Heart right ventricle (tissue), 16 donors: ENCODE measurements around the gene DOCK1. TPM values are rescaled to one million over a fixed set of nuclear protein-coding genes. Genes with fewer than 3 reads are reported as not detected.

Experiments
- ATAC-seq, 8 donors: fragments of 200-7000 bp; cut with Tn5 transposase; one replicate each; pipeline ENCODE4 v1.9.1; 2020; ENCODE audit warnings: mild to moderate bottlenecking in 8 of 8, moderate library complexity in 8 of 8, moderate number of reproducible peaks in 1 of 8
- DNase-seq, 2 donors: peaks; one replicate each; pipeline ENCODE4 v3.0.0-alpha.2; 2020
- H3K27ac ChIP-seq, 10 donors: fragments of 200-600 bp; sonication (generic) in 2 of 10; one replicate each; pipeline versions ENCODE4 v1.5.0 to v1.8.0; 2020 to 2022; ENCODE audit warnings: mild to moderate bottlenecking in 3 of 10
- H3K27me3 ChIP-seq, 7 donors: fragments of 200-600 bp; one replicate each; pipeline ENCODE4 v1.8.0; 2021 to 2022; ENCODE audit warnings: mild to moderate bottlenecking in 2 of 7
- H3K36me3 ChIP-seq, 9 donors: fragments of 200-600 bp; sonication (generic) in 1 of 9; one replicate each; pipeline versions ENCODE4 v1.5.0 to v1.8.0; 2020 to 2022; ENCODE audit warnings: mild to moderate bottlenecking in 2 of 9
- H3K4me1 ChIP-seq, 9 donors: fragments of 200-600 bp; sonication (generic) in 1 of 9; one replicate each; pipeline versions ENCODE4 v1.5.0 to v1.8.0; 2020 to 2022; ENCODE audit warnings: mild to moderate bottlenecking in 4 of 9
- H3K4me3 ChIP-seq, 10 donors: fragments of 200-600 bp; sonication (generic) in 2 of 10; one replicate each; pipeline versions ENCODE4 v1.5.0 to v1.8.0; 2020 to 2022; ENCODE audit warnings: mild to moderate bottlenecking in 7 of 10, moderate library complexity in 2 of 10
- H3K9me3 ChIP-seq, 11 donors: fragments of 200-600 bp in 10 of 11; sonication (generic) in 2 of 11; one replicate each; pipeline versions ENCODE4 v1.5.0 to v1.8.0; 2013 to 2022; ENCODE audit warnings: mild to moderate bottlenecking in 2 of 11, control low read depth in 1 of 11, moderate library complexity in 1 of 11
- WGBS, 2 donors: extraction: QIAGEN DNeasy Blood & Tissue Kit; methylation state at CpG; one replicate each; pipeline ENCODE4 v1.1.7; 2013; ENCODE audit warnings: inconsistent platforms in 1 of 2; 5-methylcytosine and 5-hydroxymethylcytosine counted together
- intact Hi-C, 10 donors: fragments of 100-400 bp; cut with DNase I; formaldehyde crosslinking; loops; one replicate each; pipeline versions ENCODE4 v1.11.1 to v1.14.2; 2022
- polyA plus RNA-seq, 2 donors: library from polyadenylated mRNA; stranded (reverse); fragments of 200-250 nt; gene quantifications; one replicate each; pipeline ENCODE4 v1.2.3, GENCODE V29; 2013
- total RNA-seq, 10 donors: library from RNA; stranded (reverse); fragmentation: NEBNext Ultra II Directional in 3 of 10; extraction: Animal tissue kit (Norgen Biotek cat#: 25700) in 3 of 10; gene quantifications; one replicate each; pipeline versions ENCODE4 v1.2.1 to v1.2.4, GENCODE V29; 2021 to 2023
- TF ChIP-seq, protein P1 (sequence below), 9 donors: fragments of 200-600 bp; sonication (generic) in 2 of 9; IDR thresholded peaks; one replicate each; pipeline versions ENCODE4 v1.5.0 to v1.8.0; 2021 to 2022; ENCODE audit warnings: antibody characterized with exemption in 9 of 9, mild to moderate bottlenecking in 5 of 9, moderate library complexity in 1 of 9
- donor health status: Arrhythmogenic right ventricular cardiomyopathy.
- donor health status: ischemic (EF 13 %, LVEDD 7.1; RV severe dilation, severe dysfunction).
- donor health status: healthy with polysubstance abuse.
- donor health status: DM: no; HTN: yes; CAD: no.
- donor health status: DM: no; HTN: no; CAD: no.
- donor health status: ischemic (EF 25% LVEDD 6.9; RV normal size, moderate dysfunction).
- donor health status: ischemic (EF 25% LVEDD 5.7; RV mildly dilated, moderate dysfunction).
- donor health status: healthy.
- donor health status: DM: yes; HTN: yes; CAD: no.
- donor health status: Ischemic cardiomyopathy.
- donor health status: ischemic (EF 35%, LVEDD 5.7; RV mildly dilated, moderate dysfunction).
- donor health status: nonischemic (EF 11% LVEDD 7.7; RV severe dilation, severe dysfunction).
- donor health status: DM: yes; HTN: yes; CAD: no.
- donor health status: PGD.
- donor health status: ischemic (EF 29% LVEDD 5.4; RV normal size, mild dysfunction).
- donor health status: nonischemic (EF 23%, LVEDD 6.1; RV moderate dilation, normal function).

Gene DOCK1
- total and polyA plus RNA-seq, 12 donors = 7.8 to 26.7 (median 19.8) TPM

DNA sequence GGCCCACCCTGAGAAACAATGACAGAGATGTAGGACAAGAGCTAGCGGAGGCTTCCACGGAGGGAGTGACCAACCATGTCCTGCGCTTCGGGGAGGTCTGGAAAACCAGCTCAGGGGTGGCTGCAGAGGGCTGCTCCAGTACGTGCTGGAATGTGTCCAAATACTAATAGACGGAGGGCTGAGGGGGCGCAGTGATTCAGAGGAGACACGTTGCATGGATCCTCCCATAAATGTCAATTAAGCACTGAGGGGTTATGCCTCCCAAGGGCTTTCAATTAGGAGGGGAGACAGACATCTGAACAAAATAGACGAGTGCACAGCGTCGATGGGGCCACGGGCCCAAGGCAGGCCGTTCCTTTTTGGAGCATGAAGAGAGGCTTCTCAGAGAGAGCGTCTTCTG, 592.9 kb downstream of the DOCK1 start:
- H3K27ac ChIP-seq = no peak overlapping the region
- ATAC-seq (no peak), DNase-seq (no peak)
- H3K4me1 ChIP-seq = peaks cover 0 to 5% (median 0%) of the 10 kb centered on the region in 9 donors
- H3K27me3 ChIP-seq = peaks cover 0 to 20% (median 5%) of the 10 kb centered on the region in 7 donors
- TF ChIP-seq, protein P1, sequence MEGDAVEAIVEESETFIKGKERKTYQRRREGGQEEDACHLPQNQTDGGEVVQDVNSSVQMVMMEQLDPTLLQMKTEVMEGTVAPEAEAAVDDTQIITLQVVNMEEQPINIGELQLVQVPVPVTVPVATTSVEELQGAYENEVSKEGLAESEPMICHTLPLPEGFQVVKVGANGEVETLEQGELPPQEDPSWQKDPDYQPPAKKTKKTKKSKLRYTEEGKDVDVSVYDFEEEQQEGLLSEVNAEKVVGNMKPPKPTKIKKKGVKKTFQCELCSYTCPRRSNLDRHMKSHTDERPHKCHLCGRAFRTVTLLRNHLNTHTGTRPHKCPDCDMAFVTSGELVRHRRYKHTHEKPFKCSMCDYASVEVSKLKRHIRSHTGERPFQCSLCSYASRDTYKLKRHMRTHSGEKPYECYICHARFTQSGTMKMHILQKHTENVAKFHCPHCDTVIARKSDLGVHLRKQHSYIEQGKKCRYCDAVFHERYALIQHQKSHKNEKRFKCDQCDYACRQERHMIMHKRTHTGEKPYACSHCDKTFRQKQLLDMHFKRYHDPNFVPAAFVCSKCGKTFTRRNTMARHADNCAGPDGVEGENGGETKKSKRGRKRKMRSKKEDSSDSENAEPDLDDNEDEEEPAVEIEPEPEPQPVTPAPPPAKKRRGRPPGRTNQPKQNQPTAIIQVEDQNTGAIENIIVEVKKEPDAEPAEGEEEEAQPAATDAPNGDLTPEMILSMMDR (IDR thresholded peaks at IDR 0.05) = no peak
- no peak overlapping the region for H3K4me3 ChIP-seq
- no peaks in the 10 kb centered on the region for H3K9me3 ChIP-seq
- intact Hi-C loops = no loop called here
- 78 to 79% methylated on average over 14 of the region's 14 CpGs for WGBS, 2 donors
- H3K36me3 ChIP-seq = no peaks in the 10 kb centered on the region

DNA sequence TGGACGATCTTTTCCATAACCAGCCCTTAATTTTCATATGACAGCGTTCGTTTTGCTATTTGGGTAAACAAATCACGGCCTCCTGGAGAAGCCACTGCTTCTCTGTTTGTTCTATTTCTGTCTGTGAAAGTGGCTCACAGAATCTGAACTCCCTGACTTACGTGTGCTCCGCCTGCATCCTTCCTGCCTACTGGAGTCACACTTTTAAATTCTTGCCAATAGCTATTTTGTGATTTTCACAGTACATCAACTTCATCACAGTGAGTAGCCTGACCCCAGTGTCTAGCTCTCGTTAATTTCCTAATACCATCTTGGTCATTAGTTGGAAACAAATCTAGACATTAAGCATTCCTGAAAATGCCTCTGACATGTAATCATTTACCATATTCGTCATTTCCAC, 594.9 kb downstream of the DOCK1 start:
- TF ChIP-seq, protein P1 (IDR thresholded peaks at IDR 0.05) = no peak
- peak in 3 of 8 donors; percentile 57 to 91 (median 85) for ATAC-seq
- WGBS, 2 donors = 54 to 58% methylated on average over 8 of the region's 8 CpGs

More for the DNA sequence above, 594.9 kb downstream of the DOCK1 start:
- peaks cover 0 to 30% (median 5%) of the 10 kb centered on the region in 7 donors for H3K27me3 ChIP-seq
- intact Hi-C loops = no loop called here
- H3K4me3 ChIP-seq = no peak overlapping the region
- H3K27ac ChIP-seq = peak overlapping the region in 4 of 10 donors; percentile 17 to 57 (median 46)
- no peak for DNase-seq
- no peaks in the 10 kb centered on the region for H3K9me3 ChIP-seq
- H3K4me1 ChIP-seq = peaks cover 0 to 5% (median 0%) of the 10 kb centered on the region in 9 donors
- H3K36me3 ChIP-seq = no peaks in the 10 kb centered on the region

Other genes starting within 250 kb of the DOCK1 start
- under 1 TPM in 1 of 10 donors, not detected in 9; 0.36 TPM for gene C10orf90, start 234.7 kb upstream of the DOCK1 start, total RNA-seq
- gene C10orf90, start 234.7 kb upstream of the DOCK1 start, polyA plus RNA-seq = under 1 TPM in 1 of 2 donors, not detected in 1; 0.04 TPM